Measurements from ENCODE around the gene CRHR2. TPM values are rescaled to one million over a fixed set of nuclear protein-coding genes. Genes with fewer than 3 reads are reported as not detected.

Gene CRHR2
- total and polyA plus RNA-seq, 2 experiments from 2014 or later: 0.14 to 1.4 TPM

DNA sequence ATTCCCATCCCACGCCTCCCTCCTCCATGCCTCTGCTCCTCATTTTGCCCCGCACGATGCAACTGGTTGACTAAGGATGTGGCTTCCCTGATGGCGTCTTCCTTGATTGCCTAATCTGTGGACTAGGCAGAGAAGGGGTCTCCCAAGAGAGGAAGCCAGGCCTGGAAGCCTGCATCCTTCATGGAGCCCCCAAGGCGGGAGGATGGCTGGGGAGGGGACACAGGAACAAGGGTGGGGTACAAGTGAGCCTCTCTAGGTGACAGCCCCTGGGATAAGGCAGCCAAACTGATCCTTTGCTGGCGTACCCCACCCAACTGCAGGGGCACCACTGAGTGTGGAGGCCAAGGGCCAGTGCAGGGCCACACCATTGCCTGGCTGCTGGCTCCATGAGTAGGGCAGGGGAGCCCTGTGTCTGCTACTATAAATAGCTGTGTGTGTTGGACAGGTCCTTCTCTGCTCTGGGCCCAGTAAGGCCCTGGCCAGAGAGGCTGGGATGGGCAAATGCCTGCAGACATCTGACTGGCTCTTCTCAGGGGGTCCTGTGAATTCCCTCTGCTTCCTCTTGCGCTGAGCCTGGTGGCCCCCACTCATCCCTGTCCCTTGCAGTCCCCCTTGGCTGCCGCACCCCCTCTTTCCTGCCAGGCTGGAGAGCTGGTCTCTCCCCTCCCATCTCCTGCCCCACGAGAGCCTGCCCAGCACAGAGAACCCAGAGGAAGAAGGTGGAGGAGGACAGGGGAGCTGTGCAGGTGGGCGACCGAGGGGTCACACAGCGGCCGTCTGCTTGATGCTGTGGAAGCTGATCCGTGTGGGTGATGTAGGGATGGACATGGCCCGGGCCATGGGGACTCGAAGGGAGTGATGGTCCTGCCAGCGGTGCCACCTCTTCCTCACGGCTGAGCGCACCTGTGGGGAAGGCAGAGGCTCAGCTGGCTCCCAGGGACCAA, 29.3 kb downstream of the CRHR2 start:
- Histone ChIP-seq H3K27me3 (ENCODE audit: insufficient read depth) (no peaks in the 10 kb centered on the region), H3K9me2 (ENCODE audit: insufficient read depth) (no peaks in the 10 kb centered on the region), H3K4me2 (no peak overlapping the region), H3K79me2 (replicated peaks; ENCODE audit: insufficient read depth) (no peaks in the 10 kb centered on the region), H3K36me3 (ENCODE audit: insufficient read depth) (no peaks in the 10 kb centered on the region), H2AFZ (no peak overlapping the region), H3K4me3 (no peak overlapping the region), H3K4me1 (ENCODE audit: insufficient read depth) (no peaks in the 10 kb centered on the region), H3F3A (replicated peaks; ENCODE audit: low read depth) (no peaks in the 10 kb centered on the region), H3K27ac (ENCODE audit: low read depth) (no peak overlapping the region), H4K20me1 (replicated peaks; ENCODE audit: insufficient read depth) (0 out of 2 replicates have a peak, but pooled peaks cover 4% of the 10 kb centered on the region)
- Mint-ChIP-seq H3K4me1 (peaks cover 5% of the 10 kb centered on the region), H3K9me3 (no peaks in the 10 kb centered on the region), H3K36me3 (ENCODE audit: low read depth) (no peaks in the 10 kb centered on the region; the same call in 2 of the 3 replicates), H3K27me3 (ENCODE audit: insufficient read depth, low read depth, poor library complexity) (peaks cover 13% of the 10 kb centered on the region), H3K4me3 (no peak overlapping the region), H3K27ac (no peak overlapping the region)
- DNase-seq (ENCODE audit: low spot score): no peak
- TF ChIP-seq EZH2 (IDR thresholded peaks at IDR 0.05; ENCODE audit: low read depth, unreplicated experiment) (no peak), POLR2AphosphoS5 (IDR thresholded peaks at IDR 0.05; ENCODE audit: low read depth) (no peak)
- TF ChIP-seq, protein P1, sequence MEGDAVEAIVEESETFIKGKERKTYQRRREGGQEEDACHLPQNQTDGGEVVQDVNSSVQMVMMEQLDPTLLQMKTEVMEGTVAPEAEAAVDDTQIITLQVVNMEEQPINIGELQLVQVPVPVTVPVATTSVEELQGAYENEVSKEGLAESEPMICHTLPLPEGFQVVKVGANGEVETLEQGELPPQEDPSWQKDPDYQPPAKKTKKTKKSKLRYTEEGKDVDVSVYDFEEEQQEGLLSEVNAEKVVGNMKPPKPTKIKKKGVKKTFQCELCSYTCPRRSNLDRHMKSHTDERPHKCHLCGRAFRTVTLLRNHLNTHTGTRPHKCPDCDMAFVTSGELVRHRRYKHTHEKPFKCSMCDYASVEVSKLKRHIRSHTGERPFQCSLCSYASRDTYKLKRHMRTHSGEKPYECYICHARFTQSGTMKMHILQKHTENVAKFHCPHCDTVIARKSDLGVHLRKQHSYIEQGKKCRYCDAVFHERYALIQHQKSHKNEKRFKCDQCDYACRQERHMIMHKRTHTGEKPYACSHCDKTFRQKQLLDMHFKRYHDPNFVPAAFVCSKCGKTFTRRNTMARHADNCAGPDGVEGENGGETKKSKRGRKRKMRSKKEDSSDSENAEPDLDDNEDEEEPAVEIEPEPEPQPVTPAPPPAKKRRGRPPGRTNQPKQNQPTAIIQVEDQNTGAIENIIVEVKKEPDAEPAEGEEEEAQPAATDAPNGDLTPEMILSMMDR (conservative IDR thresholded peaks at IDR 0.05; ENCODE audit: low read depth in 2 of 2): no peak
- ATAC-seq: no peak

DNA sequence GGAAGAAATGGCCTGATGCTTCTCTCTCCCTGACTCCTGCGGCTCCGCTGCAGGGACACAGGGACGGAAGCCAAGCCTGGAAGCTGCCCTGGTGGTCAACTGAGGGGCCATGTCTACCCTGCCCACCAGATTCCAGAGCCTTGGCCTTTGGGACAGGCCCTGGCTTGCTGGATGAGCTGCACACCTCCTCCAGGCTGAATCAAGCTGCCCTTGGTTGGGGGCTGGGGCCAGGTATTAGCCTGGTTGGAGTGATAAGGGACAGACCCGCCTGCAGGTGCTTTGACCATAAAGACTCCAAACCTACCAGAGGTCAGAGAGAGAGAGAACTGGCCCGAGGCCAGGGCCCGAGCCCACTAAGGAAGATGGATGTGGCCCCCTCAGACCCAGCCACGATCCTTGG, 30.1 kb downstream of the CRHR2 start:
- Histone ChIP-seq H3K4me3 (no peak overlapping the region), H3K4me2 (no peak overlapping the region), H3F3A (replicated peaks; ENCODE audit: low read depth) (no peaks in the 10 kb centered on the region), H4K20me1 (replicated peaks; ENCODE audit: insufficient read depth) (0 out of 2 replicates have a peak, but pooled peaks cover 4% of the 10 kb centered on the region), H3K27ac (ENCODE audit: low read depth) (no peak overlapping the region), H2AFZ (no peak overlapping the region), H3K79me2 (replicated peaks; ENCODE audit: insufficient read depth) (no peaks in the 10 kb centered on the region), H3K4me1 (ENCODE audit: insufficient read depth) (no peaks in the 10 kb centered on the region), H3K9me2 (ENCODE audit: insufficient read depth) (no peaks in the 10 kb centered on the region), H3K36me3 (ENCODE audit: insufficient read depth) (no peaks in the 10 kb centered on the region), H3K27me3 (ENCODE audit: insufficient read depth) (no peaks in the 10 kb centered on the region)
- Mint-ChIP-seq H3K4me3 (no peak overlapping the region), H3K27me3 (ENCODE audit: insufficient read depth, low read depth, poor library complexity) (peaks cover 13% of the 10 kb centered on the region), H3K27ac (no peak overlapping the region; the same call in 1 of the 2 replicates), H3K9me3 (no peaks in the 10 kb centered on the region), H3K36me3 (ENCODE audit: low read depth) (no peaks in the 10 kb centered on the region; the same call in 2 of the 3 replicates), H3K4me1 (peaks cover 5% of the 10 kb centered on the region)
- TF ChIP-seq ZNF331 (CRISPR knock-in tag; IDR thresholded peaks at IDR 0.05; ENCODE audit: low read depth): no peak
- TF ChIP-seq JUNB (IDR thresholded peaks at IDR 0.05; ENCODE audit: unreplicated experiment): no peak
- no peak for TF ChIP-seq ZNF462 (CRISPR knock-in tag; IDR thresholded peaks at IDR 0.05)
- TF ChIP-seq NANOG (IDR thresholded peaks at IDR 0.05; ENCODE audit: borderline replicate concordance): no peak
- ATAC-seq (no peak), DNase-seq (ENCODE audit: low spot score) (no peak)

All from GM23338 (cell line).